Testis (tissue), 2 donors: Measurements from ENCODE around the gene PSD2.

Experiments
- CTCF ChIP-seq, 3 experiments: fragments of 450-650 bp in 2 of 3; fragments of 200-600 bp in 1 of 3; sonication (generic) in 1 of 3; IDR thresholded peaks; one replicate each; pipeline ENCODE4 v1.5.1; 2016 to 2019; ENCODE audit warnings: antibody characterized with exemption in 3 of 3, mild to moderate bottlenecking in 2 of 3, moderate library complexity in 1 of 3
- POLR2A ChIP-seq: fragments of 450-650 bp; IDR thresholded peaks from one replicate; pipeline ENCODE4 v1.6.1; 2017; ENCODE audit warnings: antibody characterized with exemption, mild to moderate bottlenecking, moderate library complexity

GRCh38 chr5:139792218-139792617, 3.4 kb upstream of the PSD2 start:
- no peak for TF ChIP-seq CTCF (IDR thresholded peaks at IDR 0.05)
- TF ChIP-seq POLR2A = no peak
